K562 (cell line): Measurements from ENCODE around the gene DAPK2. TPM values are rescaled to one million over a fixed set of nuclear protein-coding genes. Genes with fewer than 3 reads are reported as not detected.
"Not testable (repeated sequence)": the region's sequence is repeated elsewhere in the genome, so short reads cannot be mapped to it uniquely, and the experiment has no call there.

Experiments
- ATAC-seq: fragments of 200-7000 bp; cut with Tn5 transposase; 3 replicates; pipeline ENCODE4 v1.9.1; 2020; ENCODE audit warnings: moderate library complexity
- BruUV-seq: library from RNA; stranded (reverse); fragments of 400-500 nt; replicated peaks from 2 replicates; lab custom pipeline; 2021; lab: Mats Ljungman, UMichigan
- CTCF ChIA-PET: fragments of 300-600 bp; formaldehyde crosslinking; extraction: SDS; loops from one replicate; lab custom pipeline; 2021; ENCODE audit warnings: low intra/inter-chr PET ratio; lab: Yijun Ruan, JAX
- POLR2A ChIA-PET: fragments of 300-600, 350-650 bp; sonication (Branson Sonifier 250); formaldehyde crosslinking; extraction: SDS; loops from one replicate; lab custom pipeline; 2021; ENCODE audit warnings: antibody characterized with exemption, inconsistent platforms; lab: Yijun Ruan, JAX
- DNase-seq, 4 experiments: peaks; one replicate each; pipeline versions ENCODE4 v3.0.0 to v3.0.0-alpha.2; 2011 to 2018; ENCODE audit warnings: low spot score in 3 of 4, mixed read lengths in 3 of 4; ENCODE audit errors: extremely low read depth in 1 of 4
- FAIRE-seq: peaks from 2 replicates; lab custom pipeline; 2011; peaks lifted over from hg19 to GRCh38; lab: Jason Lieb, UNC
- H2AFZ ChIP-seq: 2 replicates; pipeline ENCODE4 v1.6.0; 2011; ENCODE audit warnings: low read depth, low read length, control low read depth, inconsistent platforms
- H3K27ac ChIP-seq: fragments of 200-600 bp; 3 replicates; pipeline ENCODE4 v1.8.0; 2011; ENCODE audit warnings: low read depth, mild to moderate bottlenecking, control low read depth, inconsistent platforms, low read length, moderate library complexity, mixed read lengths; ENCODE audit errors: extremely low read depth
- H3K27me3 ChIP-seq, 2 experiments: fragments of 300-600 bp in 1 of 2; 2 replicates in 1 of 2; 3 replicates in 1 of 2; pipeline versions ENCODE4 v1.6.0 to v1.8.0; 2011; ENCODE audit warnings: inconsistent platforms in 2 of 2, low read length in 2 of 2, mild to moderate bottlenecking in 1 of 2, mixed read lengths in 1 of 2, moderate library complexity in 1 of 2; ENCODE audit not compliant: control insufficient read depth in 2 of 2, insufficient read depth in 2 of 2
- H3K36me3 ChIP-seq: fragments of 300-600 bp; 3 replicates; pipeline ENCODE4 v1.8.0; 2011; ENCODE audit warnings: mild to moderate bottlenecking, low read length, inconsistent platforms; ENCODE audit not compliant: control insufficient read depth, insufficient read depth
- H3K4me1 ChIP-seq, 2 experiments: fragments of 200-600 bp in 1 of 2; replicated peaks in 1 of 2; 2 replicates in 1 of 2; 3 replicates in 1 of 2; pipeline versions ENCODE4 v1.5.1 to v1.8.0; 2011; ENCODE audit warnings: inconsistent platforms in 2 of 2, low read length in 2 of 2, mild to moderate bottlenecking in 1 of 2, mixed read lengths in 1 of 2, moderate library complexity in 1 of 2; ENCODE audit not compliant: control insufficient read depth in 2 of 2, insufficient read depth in 2 of 2
- H3K4me2 ChIP-seq: 2 replicates; pipeline ENCODE4 v1.6.1; 2011; ENCODE audit warnings: low read length, control low read depth, inconsistent platforms, mixed read lengths; ENCODE audit not compliant: insufficient read depth
- H3K4me3 ChIP-seq: fragments of 200-600 bp; sonication (generic), shearing (Covaris generic); 2 replicates; pipeline ENCODE4 v1.5.1; 2016; ENCODE audit warnings: control low read depth, inconsistent platforms
- H3K79me2 ChIP-seq: fragments of 200-600 bp; 3 replicates; pipeline ENCODE4 v1.8.0; 2011; ENCODE audit warnings: low read length, inconsistent platforms; ENCODE audit not compliant: control insufficient read depth, insufficient read depth
- H3K9ac ChIP-seq, 2 experiments: 2 replicates each; pipeline versions ENCODE4 v1.6.0 to v1.6.1; 2011; ENCODE audit warnings: low read depth in 2 of 2, low read length in 2 of 2, control low read depth in 1 of 2, inconsistent platforms in 1 of 2, mild to moderate bottlenecking in 1 of 2, mixed read lengths in 1 of 2; ENCODE audit not compliant: insufficient read depth in 1 of 2
- H3K9me1 ChIP-seq: one replicate; pipeline ENCODE4 v1.6.0; 2011; ENCODE audit warnings: inconsistent platforms, mild to moderate bottlenecking, low read length, moderate library complexity; ENCODE audit not compliant: control insufficient read depth, insufficient read depth
- H3K9me3 ChIP-seq: replicated peaks from 2 replicates; pipeline ENCODE4 v1.5.1; 2011; ENCODE audit warnings: low read depth, low read length, inconsistent platforms; ENCODE audit not compliant: control insufficient read depth, insufficient read depth
- H4K20me1 ChIP-seq: replicated peaks from 2 replicates; pipeline ENCODE4 v1.6.1; 2011; ENCODE audit warnings: low read length, inconsistent platforms, mixed read lengths; ENCODE audit not compliant: control insufficient read depth, insufficient read depth
- C11orf30 ChIP-seq: fragments of 450-650 bp; IDR thresholded peaks from 2 replicates; pipeline ENCODE4 v1.6.1; 2016; ENCODE audit warnings: low read depth, mild to moderate bottlenecking
- CEBPB ChIP-seq: fragments of 450-650 bp; IDR thresholded peaks from 2 replicates; pipeline ENCODE4 v1.6.1; 2016; ENCODE audit warnings: missing genetic modification characterization, missing compliant biosample characterization
- CEBPG ChIP-seq, 3 experiments: fragments of 200-800 bp in 1 of 3; sonication (Bioruptor generic) in 1 of 3; sonication (generic) in 1 of 3; formaldehyde crosslinking in 1 of 3; IDR thresholded peaks in 2 of 3; conservative IDR thresholded peaks in 1 of 3; 2 replicates each; pipeline versions ENCODE4 v1.6.1 to v1.8.0; 2016 to 2022; ENCODE audit warnings: missing compliant biosample characterization in 2 of 3, missing genetic modification characterization in 2 of 3, mild to moderate bottlenecking in 1 of 3, missing genetic modification reagents in 1 of 3
- MAFF ChIP-seq: IDR thresholded peaks from 2 replicates; pipeline ENCODE4 v1.6.1; 2012; ENCODE audit warnings: low read length, improper control_type of control experiment
- MAFG ChIP-seq: fragments of 450-650 bp; conservative IDR thresholded peaks from 2 replicates; pipeline ENCODE4 v1.6.1; 2016; ENCODE audit warnings: missing genetic modification characterization, missing compliant biosample characterization
- MYC ChIP-seq, 2 experiments: fragments of 250-450 bp in 1 of 2; sonication (Bioruptor Pico) in 1 of 2; IDR thresholded peaks; 2 replicates each; pipeline versions ENCODE4 v1.5.1 to v1.6.1; 2012 to 2021; ENCODE audit warnings: low read depth in 2 of 2, borderline replicate concordance in 1 of 2, improper control_type of control experiment in 1 of 2, low read length in 1 of 2, mild to moderate bottlenecking in 1 of 2, moderate library complexity in 1 of 2
- NFE2 ChIP-seq: IDR thresholded peaks from 2 replicates; pipeline ENCODE4 v1.6.1; 2014; ENCODE audit warnings: antibody characterized with exemption, low read depth
- SRF ChIP-seq, 2 experiments: fragments of 250-450, 450-650 bp in 1 of 2; sonication (Bioruptor Pico) in 1 of 2; sonication (generic) in 1 of 2; formaldehyde crosslinking; IDR thresholded peaks; 2 replicates each; pipeline versions ENCODE4 v1.5.0 to v1.5.1; 2020 to 2022; ENCODE audit warnings: mild to moderate bottlenecking in 1 of 2, missing genetic modification reagents in 1 of 2
- ZNF316 ChIP-seq: fragments of 450-650 bp; IDR thresholded peaks from 2 replicates; pipeline ENCODE4 v1.6.1; 2016
- ZNF75A ChIP-seq: fragments of 450-650 bp; formaldehyde crosslinking; IDR thresholded peaks from 2 replicates; pipeline ENCODE4 v1.4.0; 2020; ENCODE audit warnings: mild to moderate bottlenecking
- WGBS: fragments of 100-300 bp; shearing (Covaris generic); methylation state at CpG from one replicate; pipeline ENCODE4 v1.1.6; 2016; ENCODE audit warnings: low coverage, mixed read lengths; ENCODE audit not compliant: insufficient coverage; ENCODE audit errors: missing lambda C conversion rate; 5-methylcytosine and 5-hydroxymethylcytosine counted together
- in situ Hi-C: fragments of 300-500 bp; cut with MboI; formaldehyde crosslinking; loops from 4 replicates; pipeline ENCODE4 v1.15.0; 2018; ENCODE audit warnings: inconsistent platforms, mixed read lengths
- intact Hi-C: fragments of 100-400 bp; cut with micrococcal nuclease; formaldehyde crosslinking; loops from 2 replicates; pipeline ENCODE4 v1.14.2; 2022
- polyA plus RNA-seq, 8 experiments: library from polyadenylated mRNA; depleted of rRNA in 4 of 8; stranded (reverse) in 5 of 8; unstranded in 3 of 8; fragments of >200 nt; fragmentation: Nextera tagmentation in 2 of 8; fragmentation: Illumina TruSeq in 1 of 8; extraction: Ambion mirVana in 2 of 8; extraction: Trizol in 1 of 8; gene quantifications; 2 replicates each; pipeline versions ENCODE4 v1.2.1 to v1.2.3, GENCODE V29; 2011 to 2014; ENCODE audit warnings: inconsistent platforms in 1 of 8, missing spikeins in 1 of 8
- total RNA-seq, 7 experiments: library from RNA; depleted of rRNA in 6 of 7; stranded (reverse); fragments of >200 nt in 6 of 7; fragmentation: Illumina TruSeq in 2 of 7; extraction: Trizol in 2 of 7; gene quantifications; 2 replicates each; pipeline versions ENCODE4 v1.2.1 to v1.2.3, GENCODE V29; 2011 to 2021; ENCODE audit warnings: low replicate concordance in 1 of 7

DAPK2 gene
- total and polyA plus RNA-seq, 9 of the 15 experiments (the other 6 are each of a cell fraction or from before 2014, with no cell fraction given) = 0.14 to 5.2 (median 2.2) TPM

DNA sequence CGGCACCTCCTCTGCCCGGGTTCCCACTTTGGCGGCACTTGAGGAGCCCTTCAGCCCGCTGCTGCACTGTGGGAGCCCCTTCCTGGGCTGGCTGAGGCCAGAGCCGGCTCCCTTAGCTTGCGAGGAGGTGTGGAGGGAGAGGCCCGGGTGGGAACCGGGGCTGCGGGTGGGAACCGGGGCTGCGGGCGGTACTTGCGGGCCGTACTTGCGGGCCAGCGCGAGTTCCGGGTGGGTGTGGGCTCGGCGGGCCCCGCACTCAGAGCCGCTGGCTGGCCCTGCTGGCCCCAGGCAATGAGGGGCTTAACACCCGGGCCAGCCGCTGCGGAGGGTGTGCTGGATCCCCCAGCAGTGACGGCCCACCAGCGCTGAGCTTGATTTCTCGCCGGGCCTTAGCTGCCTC is 14.4 kb upstream of the DAPK2 start:
- H3K9me1 ChIP-seq = no peaks in the 10 kb centered on the region
- H3K27ac ChIP-seq = no peak overlapping the region
- no peak for DNase-seq
- no peak overlapping the region for H3K4me3 ChIP-seq
- POLR2A ChIA-PET = interaction anchor here (0.6 kb wide), 1 partner anchor 17 kb away, joined by 3 read pairs; no protein-coding TSS in a partner anchor
- no peaks in the 10 kb centered on the region; the same call in 1 of the 2 replicates for H3K9me3 ChIP-seq
- no peaks in the 10 kb centered on the region for H3K79me2 ChIP-seq
- no TSS peak for BruUV-seq
- TF ChIP-seq MYC (IDR thresholded peaks at IDR 0.05; ENCODE audit: low read depth, low read length) (no peak), MYC (CRISPR knock-in tag; IDR thresholded peaks at IDR 0.05; ENCODE audit: borderline replicate concordance, low read depth) (no peak), ZNF75A (CRISPR knock-in tag) (no peak)
- H3K4me2 ChIP-seq = no peak overlapping the region
- H2AFZ ChIP-seq = no peak overlapping the region
- H3K9ac ChIP-seq = no peak overlapping the region
- in situ Hi-C loops (loop anchor here (25.0 kb wide), 2 partner anchors 598 to 773 kb away; partner anchors contain the start of gene APH1B), intact Hi-C loops (no loop called here)
- ATAC-seq = no peak
- 100% methylated on average over 5 of the region's 29 CpGs for WGBS
- no peaks in the 10 kb centered on the region for H4K20me1 ChIP-seq
- FAIRE-seq = no peak
- no peaks in the 10 kb centered on the region for H3K4me1 ChIP-seq
- H3K27me3 ChIP-seq = no peaks in the 10 kb centered on the region
- CTCF ChIA-PET = no interaction called here
- H3K36me3 ChIP-seq = no peaks in the 10 kb centered on the region

DNA sequence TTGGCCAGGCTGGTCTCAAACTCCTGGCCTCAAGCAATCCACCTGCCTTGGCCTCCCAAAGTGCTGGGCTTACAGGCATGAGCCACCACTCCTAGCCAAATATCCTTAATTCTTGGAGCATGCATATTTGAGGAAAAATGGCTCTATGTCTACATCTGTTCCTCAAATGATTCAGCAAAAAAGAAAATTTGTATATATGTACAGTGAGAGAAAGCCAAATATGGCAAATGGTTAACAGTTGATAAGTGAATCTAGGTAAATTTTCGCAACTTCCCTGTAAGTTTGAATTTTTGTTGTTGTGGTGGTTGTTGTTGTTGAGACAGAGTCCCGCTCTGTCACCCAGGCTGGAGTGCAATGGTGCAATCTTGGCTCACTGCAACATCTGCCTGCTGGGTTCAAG is 12.8 kb upstream of the DAPK2 start:
- intact Hi-C loops; H3K4me1 ChIP-seq; H3K9me1 ChIP-seq; H3K27ac ChIP-seq; H4K20me1 ChIP-seq; H3K79me2 ChIP-seq; FAIRE-seq; H3K9ac ChIP-seq; H3K27me3 ChIP-seq; H3K4me3 ChIP-seq; ATAC-seq; H3K9me3 ChIP-seq; BruUV-seq; POLR2A ChIA-PET; H3K4me2 ChIP-seq; H3K36me3 ChIP-seq; CTCF ChIA-PET; DNase-seq; TF ChIP-seq CEBPG (CRISPR knock-in tag; IDR thresholded peaks at IDR 0.05): not testable (repeated sequence)
- in situ Hi-C loops = loop anchor here (25.0 kb wide), 2 partner anchors 597 to 772 kb away; partner anchors contain the start of gene APH1B
- 81% methylated on average over 2 of the region's 2 CpGs for WGBS
- TF ChIP-seq CEBPB (peak; percentile 71), NFE2 (peak; percentile 82), CEBPG (tag; conservative IDR thresholded peaks at IDR 0.05 in 1 of 2, IDR thresholded peaks at IDR 0.05 in 1 of 2) (0 out of 4 replicates have a peak, but pooled peaks of 1 of the 2 experiments have one; percentile 20), MAFF (peak; percentile 50; the same call in 1 of the 2 replicates), C11orf30 (peak; percentile 83), MAFG (tag) (peak; percentile 87), SRF (CRISPR knock-in tag; IDR thresholded peaks at IDR 0.05) (peak in 1 of 2 experiments; percentile 91; a peak in 2 of 4 replicates), ZNF316 (peak; percentile 86)
- peak overlapping the region; percentile 22; the same call in 1 of the 2 replicates for H2AFZ ChIP-seq
